SK-N-MC (cell line): ENCODE results near the gene CDH23.

ENCODE experiments used
- DNase-seq: peaks from one replicate; pipeline ENCODE4 v3.0.0-alpha.2; 2011; ENCODE audit warnings: low read depth, low spot score
- H3K27ac ChIP-seq: fragments of 200-600 bp; sonication (generic); 2 replicates; pipeline ENCODE4 v1.5.1; 2016; ENCODE audit warnings: mixed run types
- H3K36me3 ChIP-seq: fragments of 200-600 bp; sonication (generic); 2 replicates; pipeline ENCODE4 v1.6.1; 2017; ENCODE audit warnings: antibody characterized with exemption, low read length, mixed read lengths; ENCODE audit not compliant: insufficient read depth
- H3K4me3 ChIP-seq: fragments of 200-600 bp; sonication (generic); 2 replicates; pipeline ENCODE4 v1.5.1; 2016
- H3K9ac ChIP-seq: fragments of 200-600 bp; sonication (generic); 2 replicates; pipeline ENCODE4 v1.8.0; 2017; ENCODE audit warnings: mixed run types, mixed read lengths; ENCODE audit not compliant: insufficient read length
- H3K9me3 ChIP-seq: fragments of 200-600 bp; sonication (generic); 2 replicates; pipeline ENCODE4 v1.6.1; 2017; ENCODE audit warnings: low read depth, mild to moderate bottlenecking, antibody characterized with exemption, low read length, moderate library complexity, mixed read lengths
- EZH2 ChIP-seq: fragments of 200-600 bp; sonication (generic); IDR thresholded peaks from one replicate; pipeline ENCODE4 v1.6.1; 2017; ENCODE audit warnings: antibody characterized with exemption
- FOXP2 ChIP-seq: optimal IDR thresholded peaks from 2 replicates; pipeline ENCODE3; 2011; ENCODE audit warnings: mild to moderate bottlenecking, moderate library complexity; ENCODE audit not compliant: insufficient read depth; ENCODE audit errors: extremely low read length, control extremely low read depth
- POLR2AphosphoS5 ChIP-seq: IDR thresholded peaks from 2 replicates; pipeline ENCODE4 v1.6.1; 2012; ENCODE audit warnings: mild to moderate bottlenecking, low read depth, low read length, borderline replicate concordance

CDH23 gene

GRCh38 chr10:71465551-71466252 lies 69.0 kb downstream of the CDH23 start:
- H3K9me3 ChIP-seq = no peaks in the 10 kb centered on the region
- no peak overlapping the region for H3K4me3 ChIP-seq
- no peaks in the 10 kb centered on the region for H3K36me3 ChIP-seq
- no peak overlapping the region for H3K9ac ChIP-seq
- no peak for DNase-seq
- TF ChIP-seq FOXP2 (no peak), EZH2 (no peak), POLR2AphosphoS5 (no peak)
- no peak overlapping the region for H3K27ac ChIP-seq

- Histone ChIP-seq H3K4me3 (no peak overlapping the region), H3K27ac (no peak overlapping the region), H3K9ac (no peak overlapping the region), H3K36me3 (no peaks in the 10 kb centered on the region), H3K9me3 (no peaks in the 10 kb centered on the region)
- TF ChIP-seq FOXP2 = no peak
- TF ChIP-seq POLR2AphosphoS5 = no peak
- no peak for TF ChIP-seq EZH2
- DNase-seq = no peak
These were observed 69.6 kb downstream of the CDH23 start for GRCh38 chr10:71466330-71466729.

DNA sequence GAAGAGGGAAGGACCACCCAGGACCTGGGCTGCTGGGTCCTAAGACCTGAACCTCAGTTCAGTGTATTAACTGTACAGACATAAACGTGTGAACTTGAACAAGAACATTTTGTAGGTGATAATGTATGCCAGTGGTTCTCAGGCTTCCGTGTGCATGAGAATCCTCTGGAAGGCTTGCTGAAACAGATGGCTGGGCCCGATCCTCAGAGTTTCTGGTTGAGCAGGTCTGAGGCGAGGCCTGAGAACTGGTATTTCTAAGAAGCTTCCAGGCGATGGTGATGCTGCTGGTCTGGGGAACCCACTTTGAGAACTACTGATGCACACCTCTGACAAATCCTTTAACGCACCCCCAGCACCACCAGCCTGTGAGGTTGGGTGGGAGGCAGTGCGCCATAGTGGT lies 70.4 kb downstream of the CDH23 start:
- Histone ChIP-seq H3K9me3 (no peaks in the 10 kb centered on the region), H3K27ac (no peak overlapping the region), H3K36me3 (no peaks in the 10 kb centered on the region), H3K9ac (no peak overlapping the region), H3K4me3 (no peak overlapping the region)
- no peak for TF ChIP-seq EZH2
- no peak for TF ChIP-seq FOXP2
- TF ChIP-seq POLR2AphosphoS5 = no peak
- DNase-seq = no peak

- DNase-seq = no peak
- TF ChIP-seq POLR2AphosphoS5 (no peak), FOXP2 (no peak), EZH2 (no peak)
- Histone ChIP-seq H3K4me3 (no peak overlapping the region), H3K9me3 (no peaks in the 10 kb centered on the region), H3K9ac (no peak overlapping the region), H3K27ac (no peak overlapping the region), H3K36me3 (no peaks in the 10 kb centered on the region)
These were observed 71.0 kb downstream of the CDH23 start for GRCh38 chr10:71467569-71468362.

DNA sequence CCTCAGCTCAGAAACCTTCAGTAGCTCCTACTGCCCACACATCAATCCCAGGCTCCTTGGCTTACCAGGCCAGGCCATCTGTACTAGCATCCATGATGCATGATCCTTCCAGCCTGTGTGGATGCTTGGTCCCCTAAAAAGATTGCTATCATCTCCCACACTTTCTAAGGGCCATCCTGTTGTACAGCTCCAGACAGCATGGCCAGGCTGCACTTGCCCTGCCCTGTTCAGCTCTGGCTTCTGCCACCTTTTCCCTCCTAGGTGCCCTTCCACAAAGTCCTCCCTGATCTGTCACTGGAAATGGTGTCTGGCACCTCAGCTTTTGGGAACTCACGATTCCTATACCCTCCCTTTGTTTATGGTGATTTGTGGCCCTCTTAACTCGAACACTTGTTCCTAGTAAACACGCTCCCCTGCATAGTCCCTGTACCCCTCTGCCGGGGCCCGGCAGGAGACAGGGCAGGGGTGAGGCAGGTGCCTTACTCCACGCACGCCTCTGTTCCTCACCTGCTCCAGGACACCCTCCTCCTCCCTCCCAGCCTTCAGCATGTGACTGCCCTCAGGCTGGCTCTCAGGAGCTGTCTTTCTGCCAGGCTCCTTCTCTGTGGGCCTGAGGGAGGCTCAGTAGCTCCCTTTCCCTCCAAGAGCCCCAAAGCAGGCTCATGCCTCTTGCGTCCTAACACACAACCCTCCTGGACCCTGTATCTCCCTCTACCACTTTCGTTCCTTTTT lies 71.8 kb downstream of the CDH23 start:
- no peaks in the 10 kb centered on the region for H3K36me3 ChIP-seq
- no peak overlapping the region for H3K27ac ChIP-seq
- no peak overlapping the region for H3K4me3 ChIP-seq
- H3K9ac ChIP-seq = no peak overlapping the region
- H3K9me3 ChIP-seq = no peaks in the 10 kb centered on the region
- no peak for TF ChIP-seq EZH2
- TF ChIP-seq POLR2AphosphoS5 = no peak
- TF ChIP-seq FOXP2 = no peak
- DNase-seq = no peak

DNA sequence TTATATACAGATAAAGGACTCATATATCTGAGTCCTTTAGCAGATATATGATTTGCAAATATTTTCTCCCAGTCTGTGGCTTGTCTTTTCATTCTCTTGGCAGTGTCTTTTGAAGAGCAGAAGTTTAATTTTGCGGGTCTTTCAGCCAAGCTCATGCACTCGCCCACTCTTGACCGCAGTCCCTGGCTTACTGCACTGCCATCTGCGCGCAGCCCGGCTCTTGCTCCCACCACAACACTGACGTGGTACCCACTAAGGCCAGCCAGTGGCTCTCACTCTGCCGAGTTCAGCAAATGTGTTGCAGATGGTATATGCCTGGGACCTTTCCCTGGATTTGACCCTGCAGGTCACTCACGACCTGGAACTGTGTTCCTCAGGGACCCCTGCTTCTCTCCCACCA lies 74.3 kb downstream of the CDH23 start:
- no peak for DNase-seq
- Histone ChIP-seq H3K9ac (no peak overlapping the region), H3K4me3 (no peak overlapping the region), H3K9me3 (no peaks in the 10 kb centered on the region), H3K36me3 (no peaks in the 10 kb centered on the region), H3K27ac (no peak overlapping the region)
- TF ChIP-seq FOXP2 (no peak), POLR2AphosphoS5 (no peak)

- Histone ChIP-seq H3K36me3 (no peaks in the 10 kb centered on the region), H3K27ac (no peak overlapping the region), H3K4me3 (no peak overlapping the region), H3K9ac (no peak overlapping the region), H3K9me3 (no peaks in the 10 kb centered on the region)
- DNase-seq = no peak
- TF ChIP-seq EZH2 (no peak), POLR2AphosphoS5 (no peak), FOXP2 (no peak)
These were observed 75.2 kb downstream of the CDH23 start for GRCh38 chr10:71471957-71472365.

GRCh38 chr10:71472466-71472865 lies 75.7 kb downstream of the CDH23 start:
- H3K9ac ChIP-seq = no peak overlapping the region
- no peak overlapping the region for H3K4me3 ChIP-seq
- no peak for DNase-seq
- no peak overlapping the region for H3K27ac ChIP-seq
- H3K36me3 ChIP-seq = no peaks in the 10 kb centered on the region
- TF ChIP-seq FOXP2 = no peak
- no peak for TF ChIP-seq EZH2
- TF ChIP-seq POLR2AphosphoS5 = no peak
- no peaks in the 10 kb centered on the region for H3K9me3 ChIP-seq

GRCh38 chr10:71472912-71473311 lies 76.2 kb downstream of the CDH23 start:
- no peak for DNase-seq
- no peaks in the 10 kb centered on the region for H3K9me3 ChIP-seq
- TF ChIP-seq POLR2AphosphoS5 (no peak), EZH2 (no peak), FOXP2 (no peak)
- H3K4me3 ChIP-seq = no peak overlapping the region
- no peak overlapping the region for H3K27ac ChIP-seq
- H3K36me3 ChIP-seq = no peaks in the 10 kb centered on the region
- no peak overlapping the region for H3K9ac ChIP-seq
